ENCODE data around the gene NEURL1B.
A peak's percentile ranks its signal among the peaks of the same experiment; 100 is the strongest.

DNA sequence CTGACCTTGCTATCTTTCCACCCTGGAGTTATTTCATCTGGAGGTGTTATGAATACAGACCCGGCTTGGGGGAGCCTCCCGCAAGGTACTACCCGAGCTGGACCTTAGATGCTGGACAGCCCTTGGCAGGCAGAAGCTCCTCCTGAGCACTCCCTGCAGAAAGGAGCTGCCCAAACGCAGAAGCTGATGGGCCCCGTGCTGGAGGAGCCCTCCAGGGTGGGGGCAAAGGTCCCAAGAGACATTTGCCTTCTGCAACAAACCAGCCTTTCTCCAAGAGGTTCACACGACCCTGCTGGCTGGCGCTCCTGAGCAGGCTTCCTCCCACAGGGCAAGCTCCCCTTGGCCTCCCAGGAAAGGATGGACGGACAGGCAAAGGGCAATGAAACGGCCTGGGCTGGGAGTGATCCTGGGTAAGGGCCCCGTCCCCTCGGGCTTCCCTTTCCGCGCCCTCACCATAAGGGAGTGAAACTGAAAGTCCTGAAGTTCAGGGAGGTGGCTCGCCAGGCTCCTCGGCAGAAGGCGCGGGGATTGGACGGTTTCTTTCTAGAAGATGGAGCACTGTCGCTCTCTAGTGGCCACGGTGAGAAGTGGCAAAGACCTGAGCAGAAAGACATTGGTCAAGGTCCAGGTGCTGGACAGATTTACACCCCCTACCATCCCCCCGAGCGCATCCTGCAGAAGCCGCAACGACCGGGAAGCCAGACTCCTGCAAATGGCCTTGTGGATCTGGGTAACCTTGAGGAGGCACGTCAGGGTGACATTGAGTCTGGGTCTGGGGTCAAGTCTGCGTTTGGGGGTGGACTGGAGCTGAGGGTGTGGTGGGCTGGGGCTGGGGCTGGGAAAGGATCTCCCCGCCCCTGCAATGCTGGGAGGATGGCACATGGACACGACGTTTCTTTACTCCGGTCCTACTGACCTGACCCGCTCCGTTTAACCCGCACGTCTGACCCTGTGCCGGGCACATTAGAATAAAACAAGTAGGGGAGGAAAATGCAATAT lies 56.4 kb downstream of the NEURL1B start:
- TF ChIP-seq, protein P1, sequence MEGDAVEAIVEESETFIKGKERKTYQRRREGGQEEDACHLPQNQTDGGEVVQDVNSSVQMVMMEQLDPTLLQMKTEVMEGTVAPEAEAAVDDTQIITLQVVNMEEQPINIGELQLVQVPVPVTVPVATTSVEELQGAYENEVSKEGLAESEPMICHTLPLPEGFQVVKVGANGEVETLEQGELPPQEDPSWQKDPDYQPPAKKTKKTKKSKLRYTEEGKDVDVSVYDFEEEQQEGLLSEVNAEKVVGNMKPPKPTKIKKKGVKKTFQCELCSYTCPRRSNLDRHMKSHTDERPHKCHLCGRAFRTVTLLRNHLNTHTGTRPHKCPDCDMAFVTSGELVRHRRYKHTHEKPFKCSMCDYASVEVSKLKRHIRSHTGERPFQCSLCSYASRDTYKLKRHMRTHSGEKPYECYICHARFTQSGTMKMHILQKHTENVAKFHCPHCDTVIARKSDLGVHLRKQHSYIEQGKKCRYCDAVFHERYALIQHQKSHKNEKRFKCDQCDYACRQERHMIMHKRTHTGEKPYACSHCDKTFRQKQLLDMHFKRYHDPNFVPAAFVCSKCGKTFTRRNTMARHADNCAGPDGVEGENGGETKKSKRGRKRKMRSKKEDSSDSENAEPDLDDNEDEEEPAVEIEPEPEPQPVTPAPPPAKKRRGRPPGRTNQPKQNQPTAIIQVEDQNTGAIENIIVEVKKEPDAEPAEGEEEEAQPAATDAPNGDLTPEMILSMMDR (IDR thresholded peaks at IDR 0.05): peak; percentile 89 to 96 (median 93)
- peak in 1 of 2 donors; percentile 32 for TF ChIP-seq POLR2A (IDR thresholded peaks at IDR 0.05)
- peak in 1 of 2 donors; percentile 83 for TF ChIP-seq EP300 (IDR thresholded peaks at IDR 0.05)

Data from tibial nerve (tissue), 4 donors.